CD14-positive monocyte (primary cell): ENCODE results near the gene AADACL3. TPM values are rescaled to one million over a fixed set of nuclear protein-coding genes. Genes with fewer than 3 reads are reported as not detected.

Experiments used
- DNase-seq, 3 donors: peaks; one replicate each; pipeline ENCODE4 v3.0.0-alpha.2; 2011 to 2022
- H2AFZ ChIP-seq: 2 replicates; pipeline ENCODE4 v1.6.0; 2012; ENCODE audit warnings: mild to moderate bottlenecking, low read depth, low read length, inconsistent platforms; ENCODE audit not compliant: insufficient read depth, poor library complexity, severe bottlenecking
- H3K27ac ChIP-seq, 2 donors: 1 replicate in 1 of 2; 2 replicates in 1 of 2; pipeline ENCODE4 v1.5.1; 2012 to 2013; ENCODE audit warnings: low read length in 2 of 2, control low read depth in 1 of 2, inconsistent platforms in 1 of 2, low read depth in 1 of 2, mild to moderate bottlenecking in 1 of 2
- H3K27me3 ChIP-seq, 2 donors: one replicate each; pipeline versions ENCODE4 v1.6.0 to v1.6.1; 2011 to 2013; ENCODE audit warnings: low read length in 2 of 2; ENCODE audit not compliant: control insufficient read depth in 2 of 2, insufficient read depth in 2 of 2
- H3K36me3 ChIP-seq, 2 donors: replicated peaks in 1 of 2; 1 replicate in 1 of 2; 2 replicates in 1 of 2; pipeline versions ENCODE4 v1.5.1 to v1.6.1; 2012 to 2013; ENCODE audit warnings: low read length in 2 of 2, control low read depth in 1 of 2, inconsistent platforms in 1 of 2, mild to moderate bottlenecking in 1 of 2; ENCODE audit not compliant: insufficient read depth in 2 of 2, control insufficient read depth in 1 of 2
- H3K4me1 ChIP-seq, 2 donors: 1 replicate in 1 of 2; 2 replicates in 1 of 2; pipeline versions ENCODE4 v1.5.1 to v1.6.1; 2012 to 2013; ENCODE audit warnings: low read length in 2 of 2, control low read depth in 1 of 2, inconsistent platforms in 1 of 2, mild to moderate bottlenecking in 1 of 2, moderate library complexity in 1 of 2; ENCODE audit not compliant: insufficient read depth in 2 of 2, control insufficient read depth in 1 of 2
- H3K4me2 ChIP-seq: replicated peaks from 2 replicates; pipeline ENCODE3; 2012; ENCODE audit warnings: low read length, moderate library complexity, mild to moderate bottlenecking; ENCODE audit not compliant: poor library complexity, severe bottlenecking; ENCODE audit errors: extremely low read depth
- H3K4me3 ChIP-seq, 3 experiments: fragments of 200-600 bp in 1 of 3; sonication (generic) in 1 of 3; replicated peaks in 1 of 3; 1 replicate in 2 of 3; 2 replicates in 1 of 3; pipeline ENCODE4 v1.5.1; 2011 to 2013; ENCODE audit warnings: low read length in 3 of 3, mild to moderate bottlenecking in 3 of 3, control low read depth in 2 of 3, low read depth in 2 of 3, inconsistent platforms in 1 of 3, moderate library complexity in 1 of 3
- H3K79me2 ChIP-seq: 2 replicates; pipeline ENCODE4 v1.6.0; 2012; ENCODE audit warnings: mild to moderate bottlenecking, control low read depth, inconsistent platforms, low read length, moderate library complexity; ENCODE audit not compliant: insufficient read depth
- H3K9ac ChIP-seq: 2 replicates; pipeline ENCODE4 v1.6.0; 2017; ENCODE audit warnings: low read length, mild to moderate bottlenecking; ENCODE audit not compliant: insufficient read depth, poor library complexity, severe bottlenecking
- H3K9me3 ChIP-seq, 2 donors: replicated peaks in 1 of 2; 1 replicate in 1 of 2; 2 replicates in 1 of 2; pipeline versions ENCODE4 v1.5.1 to v1.6.1; 2012 to 2013; ENCODE audit warnings: low read length in 2 of 2, control low read depth in 1 of 2; ENCODE audit not compliant: control insufficient read depth in 1 of 2, insufficient read depth in 1 of 2
- H4K20me1 ChIP-seq: 2 replicates; pipeline ENCODE4 v1.6.0; 2012; ENCODE audit warnings: mild to moderate bottlenecking, low read length, control low read depth, moderate library complexity; ENCODE audit not compliant: insufficient read depth
- H3K27ac Mint-ChIP-seq, 7 donors: one replicate each; pipeline ENCODE4 v1.8.0; 2020; ENCODE audit warnings: mild to moderate bottlenecking in 7 of 7, mixed read lengths in 7 of 7, moderate library complexity in 6 of 7, inconsistent platforms in 2 of 7
- H3K27me3 Mint-ChIP-seq, 3 donors: one replicate each; pipeline ENCODE4 v1.8.0; 2021 to 2022; ENCODE audit warnings: low read depth in 3 of 3, mild to moderate bottlenecking in 3 of 3, mixed read lengths in 3 of 3, moderate library complexity in 3 of 3, inconsistent platforms in 1 of 3
- H3K36me3 Mint-ChIP-seq, 2 donors: one replicate each; pipeline ENCODE4 v1.8.0; 2020; ENCODE audit warnings: mixed read lengths in 2 of 2, inconsistent platforms in 1 of 2, mild to moderate bottlenecking in 1 of 2
- H3K4me1 Mint-ChIP-seq: one replicate; pipeline ENCODE4 v1.8.0; 2020; ENCODE audit warnings: mild to moderate bottlenecking, mixed read lengths
- H3K4me3 Mint-ChIP-seq, 2 donors: one replicate each; pipeline ENCODE4 v1.8.0; 2020; ENCODE audit warnings: mild to moderate bottlenecking in 2 of 2, mixed read lengths in 2 of 2, moderate library complexity in 1 of 2
- H3K9me3 Mint-ChIP-seq, 7 donors: one replicate each; pipeline ENCODE4 v1.8.0; 2020 to 2022; ENCODE audit warnings: mixed read lengths in 7 of 7, mild to moderate bottlenecking in 6 of 7, moderate library complexity in 6 of 7, inconsistent platforms in 2 of 7
- WGBS: methylation state at CpG from one replicate; pipeline ENCODE4 v1.1.5; 2013; ENCODE audit warnings: missing lambda C conversion rate; ENCODE audit not compliant: insufficient coverage; 5-methylcytosine and 5-hydroxymethylcytosine counted together
- intact Hi-C, 2 donors: fragments of 100-400 bp; cut with micrococcal nuclease; formaldehyde crosslinking; loops; one replicate each; pipeline versions ENCODE4 v1.15.0 to v1.15.1; 2023
- polyA plus RNA-seq, 3 donors: library from polyadenylated mRNA; depleted of rRNA in 1 of 3; unstranded in 2 of 3; stranded (reverse) in 1 of 3; fragments of 300-500 nt in 2 of 3; fragments of >200 nt in 1 of 3; fragmentation: Illumina TruSeq in 2 of 3; gene quantifications; 1 replicate in 2 of 3; 2 replicates in 1 of 3; pipeline ENCODE4 v1.2.3, GENCODE V29; 2012 to 2021
- TF ChIP-seq, protein P1 (sequence below): fragments of 200-600 bp; IDR thresholded peaks from one replicate; pipeline ENCODE4 v1.8.0; 2022; ENCODE audit warnings: antibody characterized with exemption, mild to moderate bottlenecking

AADACL3 gene
- polyA plus RNA-seq, 3 donors, result not detected

DNA sequence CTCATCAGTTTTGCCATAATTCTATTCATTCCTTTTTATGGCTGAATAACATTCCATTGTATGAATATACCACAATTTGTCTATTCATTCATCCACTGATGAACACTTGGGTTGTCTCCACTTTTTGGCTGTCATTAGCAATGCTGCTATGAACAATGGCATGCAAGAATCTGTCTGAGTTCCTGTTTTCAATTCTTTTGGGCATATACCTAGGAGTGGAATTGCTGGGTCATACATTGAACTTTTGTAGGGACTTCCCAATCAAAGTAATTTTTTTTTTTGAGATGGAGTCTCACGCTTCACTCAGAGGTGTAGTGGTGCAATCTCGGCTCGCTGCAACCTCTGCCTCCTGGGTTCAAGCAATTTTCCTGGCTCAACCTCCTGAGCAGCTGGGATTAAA, 37.1 kb upstream of the AADACL3 start:
- no peaks in the 10 kb centered on the region for H3K79me2 ChIP-seq
- no peaks in the 10 kb centered on the region for H3K4me1 Mint-ChIP-seq
- H4K20me1 ChIP-seq, result no peaks in the 10 kb centered on the region
- no peak overlapping the region for H3K9ac ChIP-seq
- H3K27ac ChIP-seq, result no peak overlapping the region
- no peak for DNase-seq
- no peaks in the 10 kb centered on the region for H3K4me1 ChIP-seq
- TF ChIP-seq, protein P1, sequence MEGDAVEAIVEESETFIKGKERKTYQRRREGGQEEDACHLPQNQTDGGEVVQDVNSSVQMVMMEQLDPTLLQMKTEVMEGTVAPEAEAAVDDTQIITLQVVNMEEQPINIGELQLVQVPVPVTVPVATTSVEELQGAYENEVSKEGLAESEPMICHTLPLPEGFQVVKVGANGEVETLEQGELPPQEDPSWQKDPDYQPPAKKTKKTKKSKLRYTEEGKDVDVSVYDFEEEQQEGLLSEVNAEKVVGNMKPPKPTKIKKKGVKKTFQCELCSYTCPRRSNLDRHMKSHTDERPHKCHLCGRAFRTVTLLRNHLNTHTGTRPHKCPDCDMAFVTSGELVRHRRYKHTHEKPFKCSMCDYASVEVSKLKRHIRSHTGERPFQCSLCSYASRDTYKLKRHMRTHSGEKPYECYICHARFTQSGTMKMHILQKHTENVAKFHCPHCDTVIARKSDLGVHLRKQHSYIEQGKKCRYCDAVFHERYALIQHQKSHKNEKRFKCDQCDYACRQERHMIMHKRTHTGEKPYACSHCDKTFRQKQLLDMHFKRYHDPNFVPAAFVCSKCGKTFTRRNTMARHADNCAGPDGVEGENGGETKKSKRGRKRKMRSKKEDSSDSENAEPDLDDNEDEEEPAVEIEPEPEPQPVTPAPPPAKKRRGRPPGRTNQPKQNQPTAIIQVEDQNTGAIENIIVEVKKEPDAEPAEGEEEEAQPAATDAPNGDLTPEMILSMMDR, result no peak
- no peak overlapping the region for H3K4me2 ChIP-seq
- intact Hi-C loops, result no loop called here
- no peak overlapping the region for H2AFZ ChIP-seq
- H3K27me3 Mint-ChIP-seq, result peaks cover 0 to 16% (median 3%) of the 10 kb centered on the region in 3 donors
- no peak overlapping the region for H3K4me3 ChIP-seq
- no peaks in the 10 kb centered on the region for H3K36me3 Mint-ChIP-seq
- H3K4me3 Mint-ChIP-seq, result no peak overlapping the region
- no peak overlapping the region for H3K27ac Mint-ChIP-seq
- no peaks in the 10 kb centered on the region for H3K27me3 ChIP-seq
- peaks cover 0 to 19% (median 11%) of the 10 kb centered on the region in 7 donors for H3K9me3 Mint-ChIP-seq
- peaks cover 3 to 9% of the 10 kb centered on the region in 2 donors for H3K9me3 ChIP-seq
- no peaks in the 10 kb centered on the region for H3K36me3 ChIP-seq
- 95% methylated on average over 3 of the region's 3 CpGs for WGBS

DNA sequence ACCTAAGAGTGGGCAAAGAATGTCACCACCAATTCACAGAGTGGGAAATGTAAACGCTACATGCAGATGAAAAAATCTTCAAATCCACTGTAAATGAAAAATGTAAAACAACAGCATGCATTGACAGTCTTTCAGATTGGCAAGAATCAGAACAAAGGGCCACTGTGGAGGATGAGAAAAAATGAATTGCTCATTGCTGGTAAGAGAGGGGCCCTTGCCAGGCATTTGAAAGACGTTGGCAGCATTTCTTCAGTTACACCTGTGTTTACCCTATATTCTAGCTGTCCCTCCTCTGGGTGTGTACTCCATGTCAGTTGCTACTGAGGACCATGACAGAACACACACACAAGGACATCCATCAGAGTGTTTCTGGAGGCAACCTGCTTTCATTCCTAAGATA, 25.8 kb upstream of the AADACL3 start:
- Histone ChIP-seq H3K9me3 (no peaks in the 10 kb centered on the region), H3K79me2 (no peaks in the 10 kb centered on the region), H3K4me3 (no peak overlapping the region), H2AFZ (no peak overlapping the region), H3K9ac (no peak overlapping the region), H3K36me3 (no peaks in the 10 kb centered on the region), H3K27me3 (peaks cover 0 to 2% of the 10 kb centered on the region in 2 donors), H3K27ac (no peak overlapping the region), H4K20me1 (no peaks in the 10 kb centered on the region), H3K4me2 (no peak overlapping the region), H3K4me1 (no peaks in the 10 kb centered on the region)
- Mint-ChIP-seq H3K27ac (no peak overlapping the region), H3K4me1 (no peaks in the 10 kb centered on the region), H3K36me3 (no peaks in the 10 kb centered on the region), H3K4me3 (no peak overlapping the region), H3K9me3 (peaks cover 0 to 4% (median 0%) of the 10 kb centered on the region in 7 donors), H3K27me3 (peaks cover 9 to 13% (median 11%) of the 10 kb centered on the region in 3 donors)
- intact Hi-C loops, result no loop called here
- TF ChIP-seq, protein P1, result no peak
- 80% methylated on average over 1 of the region's 2 CpGs for WGBS
- DNase-seq, result no peak
